Stimulated activated CD4-positive, alpha-beta T cell treated with anti-CD3 and anti-CD28 coated beads, Interleukin-2, amount 100 ng/mL, for 48 hours (primary cell): ENCODE results near the gene BRD1.
A peak's percentile ranks its signal among the peaks of the same experiment; 100 is the strongest.

Experiments used
- DNase-seq, 2 donors: peaks; one replicate each; pipeline ENCODE4 v3.0.0-alpha.2; 2020

The BRD1 gene

GRCh38 chr22:49827853-49828598 lies at the start of gene BRD1:
Gene BRD1 (minus strand): TSS chr22:49827873. CDS start chr22:49824317, 3,556 bp downstream.
- DNase-seq: peak; percentile 48 to 56

DNA sequence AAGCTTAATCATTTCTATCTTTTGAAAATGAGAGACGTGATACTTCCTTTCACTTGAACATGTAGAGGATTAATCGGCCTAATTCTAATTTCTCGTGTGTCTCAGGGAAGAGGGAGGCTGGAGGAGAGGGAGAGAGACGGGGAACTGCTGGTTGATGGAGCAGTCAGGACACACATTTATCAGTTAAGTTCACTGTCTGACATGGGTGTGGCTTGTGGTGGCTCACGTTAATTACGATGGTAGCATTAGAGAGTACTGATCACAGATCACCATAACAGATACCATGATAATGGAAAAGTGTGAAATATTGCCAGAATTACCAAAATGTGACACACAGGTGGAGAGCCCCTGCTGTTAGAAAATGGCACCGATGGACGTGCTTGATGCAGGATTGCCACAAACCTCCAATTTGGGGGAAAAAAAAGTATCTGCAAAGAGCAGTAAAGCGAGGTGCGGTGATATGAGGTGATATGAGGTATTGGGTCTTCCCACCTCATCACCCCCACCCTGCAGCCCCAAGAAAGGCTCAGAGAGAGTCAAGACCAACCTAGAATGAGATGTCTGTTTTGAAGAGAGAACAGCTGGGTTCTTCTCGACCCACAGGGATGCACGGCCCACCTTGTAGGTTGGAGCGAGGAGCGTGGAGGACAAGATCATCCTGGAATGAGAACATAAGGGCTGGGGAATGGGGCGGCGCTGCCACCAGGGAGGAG lies 45.7 kb upstream of the BRD1 start:
- DNase-seq: no peak

DNA sequence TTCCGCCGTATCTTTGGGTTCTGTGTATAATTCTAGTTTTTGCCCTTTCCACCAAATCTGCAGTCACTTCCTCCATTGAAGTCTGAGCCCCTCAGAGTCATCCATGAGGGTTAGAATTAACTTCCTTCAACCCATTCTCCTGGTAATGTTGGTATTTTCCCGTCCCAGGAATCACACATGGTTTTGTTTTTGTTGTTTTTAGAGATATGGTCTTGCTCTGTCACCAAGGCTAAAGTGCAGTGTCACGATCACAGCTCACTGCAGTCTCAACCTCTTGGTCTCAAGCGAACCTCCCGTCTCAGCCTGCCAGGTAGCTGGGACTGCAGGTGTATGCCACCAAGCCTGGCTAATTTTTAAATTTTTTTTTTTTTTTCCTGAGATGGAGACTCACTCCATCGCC lies 44.7 kb upstream of the BRD1 start:
- DNase-seq: no peak

GRCh38 chr22:49871482-49871881 lies 43.8 kb upstream of the BRD1 start:
- no peak for DNase-seq

GRCh38 chr22:49869845-49870712 lies 42.4 kb upstream of the BRD1 start:
- DNase-seq: no peak

DNA sequence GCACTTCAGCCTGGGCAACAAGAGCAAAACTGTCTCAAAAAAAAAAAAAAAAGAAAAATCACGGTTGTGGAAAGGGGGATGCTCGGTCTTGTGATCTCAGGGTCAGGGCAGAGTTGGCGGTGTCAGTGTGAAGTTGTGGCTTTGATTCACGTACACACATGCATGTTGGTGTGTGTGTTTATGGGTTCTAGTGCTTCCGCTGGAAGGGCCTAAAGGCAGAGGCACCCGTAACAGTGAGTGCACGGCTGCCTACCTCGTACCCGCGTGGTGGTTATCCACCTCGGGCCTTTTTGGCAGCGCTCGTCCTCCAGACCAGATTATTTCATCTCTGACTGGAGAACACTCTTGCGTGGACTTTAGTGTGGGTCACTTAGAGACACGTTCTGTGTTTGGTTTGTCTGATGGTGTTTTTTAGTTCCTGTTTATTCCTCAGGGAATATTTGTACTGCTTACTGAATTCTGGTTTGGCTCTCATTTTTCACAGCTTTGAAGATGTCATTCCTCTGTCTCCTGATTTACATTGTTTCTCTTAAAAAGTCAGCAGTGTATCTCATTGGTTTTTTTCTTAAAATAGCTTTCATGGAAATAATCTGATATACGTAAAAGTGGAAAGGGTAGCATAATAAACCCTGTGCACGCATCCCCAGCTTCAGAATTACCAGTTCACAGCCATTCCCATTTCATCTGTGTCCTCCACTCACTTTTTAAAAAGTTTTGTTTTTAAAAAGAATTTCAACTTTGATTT lies 41.6 kb upstream of the BRD1 start:
- DNase-seq: no peak

GRCh38 chr22:49867303-49868265 lies 39.9 kb upstream of the BRD1 start:
- no peak for DNase-seq

DNA sequence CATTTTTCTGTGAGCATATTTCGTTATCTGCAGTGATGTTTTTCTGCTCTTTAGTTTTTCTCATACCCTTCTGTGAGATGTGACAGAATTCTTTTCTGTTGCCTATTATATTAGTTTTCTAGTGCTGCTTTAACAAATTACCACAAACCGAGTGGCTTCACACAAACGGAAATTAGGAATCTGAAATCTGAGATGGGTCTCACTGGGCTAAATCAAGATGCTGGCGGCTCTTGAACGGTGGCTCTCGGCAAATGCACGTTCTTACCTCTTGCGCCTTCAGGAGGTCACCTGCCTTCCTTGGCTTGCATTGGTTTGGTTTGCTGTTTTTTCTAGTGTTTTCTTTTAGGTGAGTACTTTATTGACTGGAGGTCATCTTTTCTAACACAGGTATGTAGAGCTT lies 39.0 kb upstream of the BRD1 start:
- DNase-seq: no peak

DNA sequence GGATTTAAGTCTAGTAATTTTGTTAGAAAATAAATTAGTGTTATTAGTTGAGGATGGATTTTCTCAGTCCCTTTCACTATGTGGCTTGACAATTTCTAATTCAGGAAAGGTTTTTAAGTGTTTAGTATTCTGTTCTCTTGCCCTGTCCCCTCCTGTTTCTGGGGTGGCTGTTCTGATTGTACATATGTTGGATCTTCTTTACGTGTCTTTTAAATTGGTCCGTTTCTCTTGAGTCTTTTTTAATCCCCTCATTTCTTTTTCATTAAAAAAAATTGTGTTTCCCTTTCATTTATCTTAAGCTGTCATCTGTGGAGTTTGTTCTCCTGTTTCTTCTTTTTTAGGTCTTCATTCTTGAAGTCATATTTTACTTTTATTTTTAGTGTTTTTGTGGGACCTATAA lies 38.5 kb upstream of the BRD1 start:
- no peak for DNase-seq

GRCh38 chr22:49865156-49865555 lies 37.5 kb upstream of the BRD1 start:
- no peak for DNase-seq

- no peak for DNase-seq
These were observed 36.3 kb upstream of the BRD1 start for GRCh38 chr22:49863931-49864330.

DNA sequence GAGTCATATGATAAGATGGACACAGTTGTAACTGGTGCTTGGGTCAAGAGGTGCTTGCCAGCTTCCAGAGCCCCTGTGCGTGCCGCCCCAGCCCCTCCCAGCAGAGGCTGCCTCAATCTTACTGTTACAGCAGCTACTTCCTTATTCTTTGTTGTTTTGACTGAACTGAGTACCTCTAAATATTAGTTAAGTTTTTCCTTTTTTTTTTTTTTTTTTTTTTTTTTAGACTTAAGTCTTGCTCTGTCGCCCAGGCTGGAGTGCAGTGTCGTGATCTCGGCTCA lies 34.8 kb upstream of the BRD1 start:
- DNase-seq: no peak

DNA sequence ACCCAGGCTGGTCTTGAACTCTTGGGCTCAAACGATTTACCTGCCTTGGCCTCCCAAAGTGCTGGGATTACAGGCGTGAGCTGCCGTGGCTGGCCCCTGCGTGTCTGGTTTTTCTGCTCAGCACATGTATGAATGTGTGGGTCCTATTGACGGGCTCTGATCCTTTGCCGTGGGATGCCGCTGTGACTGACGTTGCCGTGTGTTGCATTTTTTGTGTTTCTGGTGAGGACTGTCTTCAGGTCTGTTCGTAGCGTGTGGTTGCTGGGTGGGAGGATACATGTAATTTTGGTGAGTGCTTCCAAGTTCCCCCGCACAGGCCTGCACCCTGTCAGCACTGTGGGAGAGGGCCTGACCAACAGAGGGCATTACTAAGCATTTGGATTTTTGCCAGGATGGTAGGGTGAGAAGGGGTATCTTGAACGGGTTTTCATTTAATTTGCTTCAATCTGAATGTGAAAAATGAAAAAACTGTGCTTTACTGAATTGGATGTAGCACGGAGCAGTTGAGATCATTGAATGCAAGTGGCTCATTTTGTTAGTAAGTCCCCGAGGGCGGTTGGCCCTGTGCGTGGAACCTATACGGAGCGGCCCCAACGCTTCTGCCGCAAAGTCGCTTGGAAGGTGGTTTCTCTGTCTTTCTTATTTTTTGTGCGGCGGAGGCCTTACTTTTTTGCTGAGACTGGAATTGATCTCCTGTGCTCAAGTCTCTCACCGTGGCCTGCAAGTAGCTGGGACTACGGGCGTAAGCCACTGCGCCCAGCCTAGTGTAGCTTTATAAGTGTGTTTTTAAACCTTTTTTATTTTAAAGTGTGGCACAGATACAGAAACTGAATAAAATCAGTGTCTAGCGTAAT lies 34.2 kb upstream of the BRD1 start:
- DNase-seq: no peak

DNA sequence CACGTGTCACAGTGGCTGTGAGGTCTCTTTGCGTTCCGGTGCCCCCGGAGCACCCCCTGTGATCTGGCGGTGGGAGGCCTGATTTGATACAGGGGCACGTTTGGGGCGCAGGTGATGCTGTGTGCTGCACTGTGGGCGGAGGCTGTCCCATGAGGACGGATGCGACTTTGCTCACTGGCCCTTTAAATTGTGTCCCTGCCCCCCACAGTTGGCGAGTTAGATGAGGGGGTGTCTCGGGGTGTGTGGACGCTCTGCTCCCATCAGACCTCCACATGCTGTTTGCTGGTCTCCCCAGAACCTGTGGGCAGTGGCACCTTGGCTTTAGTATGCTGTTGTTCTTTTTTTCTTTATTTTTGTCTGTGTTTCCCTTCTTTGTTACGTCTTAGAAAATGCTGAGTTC lies 31.2 kb upstream of the BRD1 start:
- no peak for DNase-seq

- DNase-seq: no peak
These were observed 29.3 kb upstream of the BRD1 start for GRCh38 chr22:49856766-49857618.

GRCh38 chr22:49856343-49856742 lies 28.7 kb upstream of the BRD1 start:
- no peak for DNase-seq

DNA sequence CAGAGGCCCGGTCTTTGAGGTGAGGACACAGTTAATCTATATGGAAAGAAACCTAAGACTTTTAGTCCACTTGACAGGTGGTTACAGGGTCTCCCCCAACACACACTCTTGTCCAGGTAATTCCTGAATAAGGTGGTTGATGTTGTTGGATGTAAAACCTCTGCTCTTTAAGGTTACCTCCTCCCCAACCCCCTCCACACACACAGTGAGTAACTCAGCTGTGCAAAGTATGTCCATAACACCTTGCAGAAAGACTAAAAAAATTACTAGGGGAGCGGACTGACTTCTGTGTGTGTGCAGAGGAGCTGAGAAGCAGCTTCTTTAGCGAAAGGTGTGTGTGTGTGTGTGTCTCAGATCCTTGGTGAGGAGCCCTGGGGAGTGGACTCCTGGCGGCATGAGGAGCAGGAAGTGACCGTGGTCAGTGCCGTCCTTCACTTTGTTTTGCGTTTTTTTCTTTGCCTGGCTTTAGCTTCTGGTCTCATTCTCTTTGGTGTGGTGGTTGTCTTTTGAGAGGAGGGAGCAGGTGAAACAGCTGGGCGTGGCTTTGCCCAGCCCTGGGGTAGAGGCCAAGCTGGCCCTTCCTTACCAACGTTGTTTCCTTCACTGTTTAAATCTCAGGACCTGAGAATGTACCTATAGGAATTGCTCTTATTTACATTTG lies 27.7 kb upstream of the BRD1 start:
- no peak for DNase-seq

GRCh38 chr22:49853981-49854831 lies 26.5 kb upstream of the BRD1 start:
- DNase-seq: no peak
